H1 (cell line): Measurements from ENCODE around the gene MEFV. TPM values are rescaled to one million over a fixed set of nuclear protein-coding genes. Genes with fewer than 3 reads are reported as not detected.

Source experiments
- ASH2L ChIP-seq: fragments of 200-600, 300-600 bp; sonication (generic); IDR thresholded peaks from one replicate; pipeline ENCODE4 v1.7.1; 2017; ENCODE audit warnings: low read length
- CHD1 ChIP-seq: IDR thresholded peaks from 2 replicates; pipeline ENCODE4 v1.6.1; 2012; ENCODE audit warnings: low read depth, low read length, improper control_type of control experiment
- CHD2 ChIP-seq: IDR thresholded peaks from 2 replicates; pipeline ENCODE4 v1.6.1; 2012; ENCODE audit warnings: low read length, improper control_type of control experiment
- CREB1 ChIP-seq: IDR thresholded peaks from 2 replicates; pipeline ENCODE4 v1.6.1; 2012; ENCODE audit warnings: inconsistent platforms
- EP300 ChIP-seq, 2 experiments: IDR thresholded peaks; 1 replicate in 1 of 2; 2 replicates in 1 of 2; pipeline ENCODE4 v1.6.1; 2011 to 2012; ENCODE audit warnings: low read depth in 2 of 2, low read length in 2 of 2, mild to moderate bottlenecking in 2 of 2, borderline replicate concordance in 1 of 2, inconsistent platforms in 1 of 2, moderate library complexity in 1 of 2
- GABPA ChIP-seq: IDR thresholded peaks from 2 replicates; pipeline ENCODE4 v1.6.1; 2011; ENCODE audit warnings: mild to moderate bottlenecking, low read length, moderate library complexity, borderline replicate concordance; ENCODE audit not compliant: insufficient read depth
- GTF2F1 ChIP-seq: IDR thresholded peaks from 2 replicates; pipeline ENCODE4 v1.6.1; 2012; ENCODE audit warnings: low read depth, low read length, improper control_type of control experiment, borderline replicate concordance
- PHF8 ChIP-seq: fragments of 200-600 bp; sonication (generic); conservative IDR thresholded peaks from 2 replicates; pipeline ENCODE4 v1.7.1; 2012; ENCODE audit warnings: low read depth, mild to moderate bottlenecking, inconsistent platforms, low read length, moderate library complexity
- POLR2AphosphoS5 ChIP-seq: IDR thresholded peaks from 2 replicates; pipeline ENCODE4 v1.6.1; 2011; ENCODE audit warnings: low read depth, low read length
- RBBP5 ChIP-seq: IDR thresholded peaks from 2 replicates; pipeline ENCODE4 v1.7.1; 2012; ENCODE audit warnings: low read depth, mild to moderate bottlenecking, inconsistent platforms, low read length, moderate library complexity, borderline replicate concordance
- RNF2 ChIP-seq: fragments of 200-900, 300-1000 bp; sonication (generic); IDR thresholded peaks from 2 replicates; pipeline ENCODE4 v1.7.1; 2016; ENCODE audit warnings: borderline replicate concordance, low read depth, mild to moderate bottlenecking, antibody characterized with exemption, low read length; ENCODE audit not compliant: poor library complexity, severe bottlenecking; ENCODE audit errors: missing control alignments
- SIN3A ChIP-seq, 2 experiments: IDR thresholded peaks in 1 of 2; conservative IDR thresholded peaks in 1 of 2; 2 replicates each; pipeline ENCODE4 v1.6.1; 2011 to 2012; ENCODE audit warnings: low read length in 2 of 2, improper control_type of control experiment in 1 of 2, low read depth in 1 of 2, mild to moderate bottlenecking in 1 of 2
- SP2 ChIP-seq: IDR thresholded peaks from 2 replicates; pipeline ENCODE4 v1.6.1; 2012; ENCODE audit warnings: mild to moderate bottlenecking, low read length, inconsistent platforms
- SRF ChIP-seq: IDR thresholded peaks from 2 replicates; pipeline ENCODE4 v1.6.1; 2011; ENCODE audit warnings: mild to moderate bottlenecking, low read depth, low read length, moderate library complexity
- SUZ12 ChIP-seq: fragments of 200-600 bp; sonication (generic); IDR thresholded peaks from 2 replicates; pipeline ENCODE4 v1.6.1; 2012; ENCODE audit warnings: mild to moderate bottlenecking, inconsistent platforms, low read length, moderate library complexity, mixed read lengths
- TAF1 ChIP-seq: IDR thresholded peaks from 2 replicates; pipeline ENCODE4 v1.6.1; 2011; ENCODE audit warnings: mild to moderate bottlenecking, low read depth, low read length
- TAF7 ChIP-seq: optimal IDR thresholded peaks from 2 replicates; pipeline ENCODE3; 2011; ENCODE audit warnings: low read depth, mild to moderate bottlenecking, inconsistent platforms, low read length, moderate library complexity, borderline replicate concordance
- TBP ChIP-seq: IDR thresholded peaks from 2 replicates; pipeline ENCODE4 v1.6.1; 2011; ENCODE audit warnings: low read depth, low read length, improper control_type of control experiment
- polyA plus RNA-seq, 7 experiments: library from polyadenylated mRNA; depleted of rRNA in 3 of 7; stranded (reverse) in 5 of 7; unstranded in 2 of 7; fragments of >200 nt in 5 of 7; fragments of 200-250 nt in 2 of 7; gene quantifications; 1 replicate in 5 of 7; 2 replicates in 1 of 7; 4 replicates in 1 of 7; pipeline versions ENCODE4 v1.2.1 to v1.2.3, GENCODE V29; 2011 to 2013; ENCODE audit warnings: missing spikeins in 2 of 7, mixed read lengths in 2 of 7
- total RNA-seq: library from RNA; stranded (reverse); fragmentation: NEBNext Ultra II Directional; extraction: Animal tissue kit (Norgen Biotek cat#: 25700); gene quantifications from 2 replicates; pipeline ENCODE4 v1.2.1, GENCODE V29; 2021
- TF ChIP-seq, protein P1 (sequence below): IDR thresholded peaks from 2 replicates; pipeline ENCODE4 v1.6.1; 2012; ENCODE audit warnings: inconsistent platforms

MEFV gene
- total and polyA plus RNA-seq, 2 of the 8 experiments (the other 6 are each of a cell fraction or from before 2014, with no cell fraction given): 0.03 TPM; not detected in 1

DNA sequence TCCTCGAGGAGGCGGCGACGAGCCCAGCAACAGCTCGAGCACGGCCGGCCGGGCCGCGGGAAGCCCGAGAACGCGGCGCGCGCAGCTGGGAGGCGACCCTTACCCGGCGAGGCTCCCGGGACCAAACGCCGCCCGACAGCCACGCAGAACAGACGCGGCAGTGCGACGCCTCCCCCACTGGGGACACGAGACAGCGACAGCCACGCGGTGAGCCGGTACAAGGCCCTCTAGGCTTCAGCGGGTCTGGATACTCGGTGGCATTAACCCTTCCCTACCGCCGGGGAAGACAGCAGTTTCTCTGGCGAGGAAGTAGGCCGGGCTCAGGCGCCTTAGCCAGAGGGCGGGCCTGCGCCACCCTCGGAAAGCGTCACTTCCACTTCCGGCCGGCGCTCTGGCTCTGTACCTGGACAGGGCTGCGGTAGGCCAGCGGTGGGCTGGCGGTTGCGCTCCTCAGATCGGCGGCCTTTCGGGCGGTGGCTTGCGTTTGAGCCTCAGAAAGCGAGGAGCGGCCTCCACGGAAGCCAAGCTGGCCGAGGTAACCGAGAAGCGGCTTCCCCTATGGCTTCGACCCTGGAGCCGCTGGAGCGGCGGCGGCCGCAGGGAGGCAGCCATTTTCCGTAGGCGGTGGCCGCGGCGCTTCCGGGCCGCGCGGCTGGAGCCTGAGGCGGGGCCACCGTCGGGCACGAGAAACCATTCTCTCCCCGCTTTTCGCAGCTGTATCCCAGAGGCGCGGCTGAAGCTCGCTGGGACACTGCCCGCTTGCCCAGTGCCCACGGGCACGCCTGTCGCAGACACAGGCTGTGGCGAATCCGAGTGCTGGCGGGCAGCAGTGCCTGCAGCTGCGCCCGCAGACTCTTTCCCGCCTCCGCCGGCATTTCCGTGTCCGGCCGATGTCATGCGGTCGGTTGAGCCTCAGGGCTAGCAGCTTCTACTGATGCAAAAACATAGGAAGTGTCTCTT, 49.0 kb upstream of the MEFV start, which contains the start of the genes TIGD7 and ZNF75A (continued):
- 0 out of 2 replicates have a peak, but pooled peaks have one; percentile 68 for TF ChIP-seq GTF2F1
- TF ChIP-seq TAF1: peak; percentile 94
- TF ChIP-seq, protein P1, sequence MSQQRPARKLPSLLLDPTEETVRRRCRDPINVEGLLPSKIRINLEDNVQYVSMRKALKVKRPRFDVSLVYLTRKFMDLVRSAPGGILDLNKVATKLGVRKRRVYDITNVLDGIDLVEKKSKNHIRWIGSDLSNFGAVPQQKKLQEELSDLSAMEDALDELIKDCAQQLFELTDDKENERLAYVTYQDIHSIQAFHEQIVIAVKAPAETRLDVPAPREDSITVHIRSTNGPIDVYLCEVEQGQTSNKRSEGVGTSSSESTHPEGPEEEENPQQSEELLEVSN: peak; percentile 100
- peak; percentile 97 for TF ChIP-seq POLR2AphosphoS5
- TF ChIP-seq GABPA: peak; percentile 81
- TF ChIP-seq TAF7: peak; percentile 85
- peak; percentile 85 for TF ChIP-seq TBP
- peak; percentile 81 for TF ChIP-seq CREB1
- no peak for TF ChIP-seq CHD1
- TF ChIP-seq SIN3A (conservative IDR thresholded peaks at IDR 0.05 in 1 of 2, IDR thresholded peaks at IDR 0.05 in 1 of 2; ENCODE audit: low read depth in 1 of 2, low read length in 2 of 2): peak in 1 of 2 experiments; percentile 82; a peak in 1 of 4 replicates
- TF ChIP-seq EP300 (IDR thresholded peaks at IDR 0.05; ENCODE audit: borderline replicate concordance in 1 of 2, low read depth in 2 of 2, low read length in 2 of 2): 0 out of 3 replicates have a peak, but pooled peaks of 1 of the 2 experiments have one; percentile 3
- TF ChIP-seq PHF8: peak; percentile 100
- no peak for TF ChIP-seq CHD2
- TF ChIP-seq RNF2: peak; percentile 55
- peak; percentile 34; the same call in 1 of the 2 replicates for TF ChIP-seq SP2
- TF ChIP-seq SUZ12: 0 out of 2 replicates have a peak, but pooled peaks have one; percentile 46
- TF ChIP-seq RBBP5: peak; percentile 39
- TF ChIP-seq ASH2L: peak; percentile 83
- no peak; the same call in 1 of the 2 replicates for TF ChIP-seq SRF
